ENCODE results near the gene CHIA. TPM values are rescaled to one million over a fixed set of nuclear protein-coding genes. Genes with fewer than 3 reads are reported as not detected.

The CHIA gene
- total and polyA plus RNA-seq, 12 donors: 0.30 TPM; not detected in 11

DNA sequence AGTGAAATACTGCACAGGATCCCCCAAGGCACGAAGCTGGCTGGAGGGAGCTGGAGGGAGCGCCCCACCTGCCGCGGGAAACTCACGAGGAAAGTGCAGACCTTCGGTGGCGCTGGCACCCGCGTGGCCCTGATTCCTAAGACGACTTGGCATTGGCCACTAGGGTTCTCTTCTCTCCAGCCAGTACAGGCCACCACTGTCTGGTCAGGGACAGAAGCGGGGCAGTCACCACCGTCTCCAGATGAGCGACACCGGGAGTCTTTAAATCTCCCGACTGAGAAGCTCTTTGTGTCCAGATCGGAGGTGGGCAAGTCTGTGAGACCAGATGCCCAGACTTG, 19.2 kb upstream of the CHIA start:
- WGBS, 2 donors: 15 to 22% methylated on average over 16 of the region's 16 CpGs

GRCh38 chr1:111272081-111272480, 18.6 kb upstream of the CHIA start:
- TF ChIP-seq CTCF (IDR thresholded peaks at IDR 0.05): no peak
- WGBS, 2 donors: 67 to 82% methylated on average over 3 of the region's 3 CpGs
- no peak for DNase-seq
- peaks cover 0 to 7% (median 0%) of the 10 kb centered on the region in 11 donors for H3K9me3 ChIP-seq
- no peak for ATAC-seq
- no peaks in the 10 kb centered on the region for H3K36me3 ChIP-seq
- H3K27me3 ChIP-seq: peaks cover 0 to 54% (median 38%) of the 10 kb centered on the region in 7 donors
- intact Hi-C loops (cut with DNase I): no loop called here
- H3K4me3 ChIP-seq: no peak overlapping the region
- H3K27ac ChIP-seq: no peak overlapping the region
- H3K4me1 ChIP-seq: peaks cover 0 to 16% (median 7%) of the 10 kb centered on the region in 9 donors

More for the DNA sequence above, 19.2 kb upstream of the CHIA start:
- TF ChIP-seq CTCF (IDR thresholded peaks at IDR 0.05): no peak
- ATAC-seq (no peak), DNase-seq (no peak)
- intact Hi-C loops (cut with DNase I): no loop called here
- Histone ChIP-seq H3K36me3 (no peaks in the 10 kb centered on the region), H3K27ac (no peak overlapping the region), H3K27me3 (peaks cover 0 to 58% (median 44%) of the 10 kb centered on the region in 7 donors), H3K4me1 (peaks cover 0 to 16% (median 7%) of the 10 kb centered on the region in 9 donors), H3K9me3 (peaks cover 0 to under 1% (median 0%) of the 10 kb centered on the region in 11 donors), H3K4me3 (no peak overlapping the region)

DNA sequence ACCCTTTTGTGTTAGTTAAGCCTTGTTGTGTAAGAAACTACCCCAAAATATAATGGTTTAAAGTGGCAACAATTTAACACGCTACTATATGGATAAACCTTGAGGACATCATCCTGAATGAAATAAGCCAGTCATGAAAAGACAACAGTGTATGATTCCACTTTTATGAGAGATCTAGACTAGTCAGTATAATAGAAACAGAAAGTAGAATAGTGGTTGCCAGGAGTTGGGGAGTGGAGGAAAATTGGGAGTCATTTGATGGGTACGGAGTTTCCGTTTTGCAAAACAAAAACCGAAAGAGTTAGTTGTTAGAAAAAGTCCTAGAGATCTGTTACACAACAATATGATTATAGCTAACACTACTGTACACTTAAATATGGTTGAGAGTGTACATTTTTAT, 16.0 kb upstream of the CHIA start:
- H3K4me3 ChIP-seq: peak overlapping the region in 2 of 10 donors; percentile 0 to 9
- intact Hi-C loops (cut with DNase I): no loop called here

GRCh38 chr1:111275079-111275478, 15.6 kb upstream of the CHIA start:
- 32 to 51% methylated on average over 1 of the region's 1 CpG for WGBS, 2 donors
- no peak for TF ChIP-seq CTCF (IDR thresholded peaks at IDR 0.05)
- no peaks in the 10 kb centered on the region for H3K36me3 ChIP-seq
- ATAC-seq: peak; percentile 86 to 97 (median 94)
- peak overlapping the region in 2 of 10 donors; percentile 0 to 9 for H3K4me3 ChIP-seq
- H3K27ac ChIP-seq: peak overlapping the region in 7 of 10 donors; percentile 8 to 35 (median 21)
- peaks cover 0 to 8% (median 0%) of the 10 kb centered on the region in 11 donors for H3K9me3 ChIP-seq
- peaks cover 0 to 37% (median 27%) of the 10 kb centered on the region in 7 donors for H3K27me3 ChIP-seq
- intact Hi-C loops (cut with DNase I): no loop called here
- peaks cover 0 to 16% (median 7%) of the 10 kb centered on the region in 9 donors for H3K4me1 ChIP-seq
- DNase-seq: peak; percentile 44 to 73

More for the DNA sequence above, 16.0 kb upstream of the CHIA start:
- no peak for TF ChIP-seq CTCF (IDR thresholded peaks at IDR 0.05)
- Histone ChIP-seq H3K9me3 (peaks cover 0 to 8% (median 0%) of the 10 kb centered on the region in 11 donors), H3K27ac (peak overlapping the region in 7 of 10 donors; percentile 8 to 35 (median 21)), H3K27me3 (peaks cover 0 to 41% (median 30%) of the 10 kb centered on the region in 7 donors), H3K4me1 (peaks cover 0 to 16% (median 7%) of the 10 kb centered on the region in 9 donors), H3K36me3 (no peaks in the 10 kb centered on the region)
- DNase-seq (no peak), ATAC-seq (peak in 6 of 8 donors; percentile 26 to 69 (median 38))
- WGBS, 2 donors: 80 to 84% methylated on average over 4 of the region's 4 CpGs

Measured in heart right ventricle (tissue), 16 donors.